IPS-NIHi7 (cell line): ENCODE measurements around the gene CAPN14.

ENCODE experiments used
- DNase-seq: peaks from one replicate; pipeline ENCODE4 v3.0.0; 2012; ENCODE audit warnings: mixed read lengths; ENCODE audit errors: extremely low spot score

Gene CAPN14

DNA sequence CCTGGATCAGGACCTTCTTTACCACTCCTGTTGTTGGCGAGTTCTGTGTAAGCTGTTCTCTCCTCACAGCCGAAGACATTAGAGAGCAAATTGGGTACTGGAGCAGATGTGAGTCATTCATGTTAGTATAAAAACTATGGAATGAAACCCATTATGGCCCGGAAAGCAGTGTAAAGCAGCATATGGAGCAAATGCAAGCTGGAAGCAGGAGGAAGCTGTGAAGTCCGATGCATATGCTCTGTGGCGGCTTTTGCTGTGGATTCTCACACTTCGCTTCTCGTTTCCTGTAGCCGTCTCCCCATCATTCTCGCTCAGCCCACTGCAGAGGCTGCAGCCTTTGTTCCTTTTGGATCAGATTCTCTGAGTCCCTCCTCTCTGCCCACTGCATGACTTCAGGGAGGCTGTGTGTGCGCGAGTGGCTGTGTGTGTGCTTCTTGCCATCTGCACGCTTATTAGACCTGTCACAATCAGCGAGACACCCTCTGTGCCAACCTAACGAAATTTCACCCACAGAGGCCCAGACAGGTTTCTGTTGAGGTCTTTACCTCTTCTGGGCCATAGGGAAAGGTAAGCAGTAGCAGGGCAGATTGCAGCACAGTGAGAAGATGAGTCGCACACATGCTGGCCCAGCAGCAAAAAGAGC, 75.8 kb downstream of the CAPN14 start:
- no peak for DNase-seq

DNA sequence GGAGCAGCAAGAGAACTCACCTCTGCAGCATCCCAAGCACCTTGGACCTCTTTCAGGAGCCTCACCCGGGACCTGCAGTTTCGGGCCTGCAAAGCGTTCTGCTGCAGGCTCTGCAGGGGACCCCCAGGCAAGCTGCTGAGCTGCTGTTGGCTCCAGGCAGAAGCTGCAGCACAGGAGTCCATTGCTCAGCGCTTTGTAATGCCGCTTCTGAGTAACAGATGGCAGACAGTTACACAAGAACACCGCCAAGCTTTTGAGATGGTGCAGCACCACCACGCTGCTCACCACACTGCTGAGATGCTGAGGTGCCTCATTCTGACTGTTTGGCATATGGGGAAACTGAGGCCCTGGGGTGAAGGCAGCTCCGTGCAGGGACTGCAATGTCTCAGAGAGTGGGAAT, 77.2 kb downstream of the CAPN14 start:
- no peak for DNase-seq

DNA sequence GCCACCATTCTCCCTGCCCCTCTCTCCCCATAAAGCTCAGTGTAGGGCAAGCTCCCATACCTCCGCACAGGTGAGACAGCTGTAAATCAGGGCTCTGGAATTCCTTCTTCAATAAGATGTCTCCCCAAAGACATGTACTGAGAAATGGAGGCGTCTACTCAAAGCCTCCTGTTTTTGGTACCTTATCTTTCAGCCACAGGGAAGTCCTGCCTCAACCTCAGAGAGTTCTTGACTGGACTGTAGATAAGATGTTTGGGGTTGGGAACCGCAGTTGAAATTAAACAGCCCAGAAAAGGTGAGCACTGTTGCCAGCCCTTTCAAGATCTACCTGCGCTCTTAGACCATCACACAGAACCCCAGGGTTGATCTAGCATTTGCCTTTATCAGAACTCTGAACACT, 77.6 kb downstream of the CAPN14 start:
- DNase-seq = no peak

DNA sequence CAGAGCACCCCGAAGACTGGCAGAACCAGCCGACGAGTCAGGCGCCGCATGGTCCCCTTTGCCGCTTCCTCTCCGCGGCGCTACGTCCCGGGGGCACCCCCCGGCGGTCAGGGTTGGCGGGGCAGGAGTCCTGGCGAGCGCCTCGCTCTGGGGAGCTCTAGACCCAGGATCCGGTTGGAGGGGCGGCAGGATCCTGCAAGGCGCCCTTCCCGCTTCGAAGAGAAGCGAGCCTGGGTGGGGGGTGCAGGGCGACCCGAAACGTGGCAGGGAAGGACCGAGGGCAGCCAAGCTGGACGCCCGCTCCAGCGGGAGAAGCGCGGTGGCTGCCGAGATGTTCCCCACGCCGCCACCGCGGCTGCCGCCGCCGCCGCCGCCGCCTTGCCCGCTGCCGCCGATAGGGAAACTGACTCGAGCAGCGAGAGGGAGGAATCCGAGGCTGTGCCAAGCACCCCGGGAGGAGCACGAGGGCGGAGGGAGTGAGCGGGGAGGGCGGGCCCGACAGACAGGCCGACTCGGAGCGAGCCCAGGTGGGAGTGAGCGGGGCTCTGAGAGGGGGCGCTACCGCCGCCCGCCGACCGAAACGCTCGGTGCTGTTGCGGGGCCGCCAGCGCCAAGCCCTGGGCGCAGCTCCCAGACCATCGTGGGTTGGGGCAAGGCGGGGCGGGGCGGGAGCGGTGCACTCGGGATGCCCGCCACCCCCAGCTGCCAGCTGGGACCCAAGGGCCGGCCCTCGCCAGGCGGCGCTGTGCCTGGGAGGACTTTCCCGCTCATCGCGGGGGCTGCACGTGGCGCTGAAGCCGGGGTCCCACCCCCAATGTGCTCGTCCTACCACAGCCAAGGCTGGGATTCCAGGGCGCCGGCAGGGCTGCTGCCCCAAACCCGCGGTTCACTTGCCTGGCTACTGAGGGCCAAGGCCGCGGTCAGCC, 79.0 kb downstream of the CAPN14 start, which contains the start of gene GALNT14:
Gene GALNT14 (minus strand): TSS at position 404 of the 926 bp plus-strand sequence. CDS start 354 bp downstream, at position 50.
- peak; percentile 80 for DNase-seq

DNA sequence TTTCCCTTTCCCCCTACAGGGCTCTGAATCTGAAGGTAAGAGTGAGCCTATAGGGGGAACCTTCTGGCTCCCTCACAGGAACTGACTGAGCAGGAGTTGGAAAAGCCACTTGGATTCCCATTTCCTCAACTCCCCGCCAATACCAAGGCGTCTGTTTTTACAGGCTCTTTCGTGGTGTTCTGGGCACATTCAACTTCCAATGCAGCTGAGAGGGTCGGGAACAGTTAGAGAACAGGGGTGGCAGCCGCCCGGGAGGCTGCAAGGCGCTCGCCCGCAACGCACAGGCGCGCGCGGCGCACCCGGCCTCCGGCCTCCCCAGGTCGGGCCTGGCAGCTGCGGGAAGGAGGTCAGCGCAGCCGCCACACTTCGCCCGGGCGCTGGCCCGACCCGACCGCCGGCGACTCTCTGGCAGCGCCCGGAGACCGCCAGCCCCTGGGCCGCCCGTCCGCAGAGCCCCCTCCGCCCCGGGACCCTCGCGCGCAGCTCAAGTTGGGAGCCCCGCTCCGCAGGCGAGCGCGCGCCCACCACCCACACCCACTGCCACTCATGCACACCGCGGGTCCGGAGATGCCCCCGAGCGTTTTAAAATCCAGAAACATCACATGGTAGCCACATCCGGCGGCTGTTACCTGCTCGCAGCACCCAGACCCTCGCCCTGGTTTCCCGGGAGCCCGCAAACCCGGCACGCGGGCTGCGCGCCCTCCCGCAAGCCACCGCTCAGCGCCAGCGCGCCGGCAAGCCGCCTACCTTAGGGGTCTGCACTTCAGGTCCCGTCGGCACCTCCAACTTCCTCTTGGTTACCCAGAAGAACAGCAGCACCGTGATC, 79.9 kb downstream of the CAPN14 start:
- peak; percentile 59 for DNase-seq

DNA sequence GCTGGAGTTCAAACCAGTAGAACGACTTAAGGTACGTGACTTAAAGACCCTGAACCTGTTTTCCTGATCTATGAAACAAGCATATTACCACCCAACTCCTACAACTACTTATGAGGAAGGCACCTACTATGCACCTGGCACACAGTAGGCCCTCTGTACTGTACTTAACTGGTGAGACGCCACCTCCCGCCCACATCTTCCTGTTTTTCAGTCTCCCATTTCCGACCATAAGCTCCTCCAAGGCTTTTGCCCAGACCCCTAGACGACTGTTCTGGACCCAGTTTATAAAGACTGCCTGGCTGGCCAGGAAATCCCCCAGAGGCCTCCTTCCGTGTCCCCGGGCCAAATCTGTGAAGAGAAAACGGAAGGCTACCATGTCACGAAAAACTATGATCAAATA, 80.6 kb downstream of the CAPN14 start:
- DNase-seq = no peak

DNA sequence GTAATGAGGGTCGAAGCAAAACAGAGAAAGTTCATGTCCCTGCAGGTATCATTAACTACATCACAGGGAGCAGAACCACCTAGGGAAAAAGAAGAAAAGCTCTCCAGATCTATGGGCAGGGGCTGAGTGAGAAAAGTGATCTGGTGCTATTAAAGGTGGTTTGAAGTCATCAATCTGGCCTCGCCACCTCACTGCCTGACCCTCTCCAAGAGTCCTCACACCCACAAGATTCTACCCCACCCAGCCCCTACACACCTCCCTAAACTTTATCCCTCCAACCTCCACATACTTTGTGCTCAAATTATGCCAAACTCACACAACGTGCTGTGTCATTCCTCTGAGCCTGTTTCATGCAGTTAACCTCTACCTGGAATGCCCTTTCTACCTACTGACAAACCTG, 81.3 kb downstream of the CAPN14 start:
- DNase-seq = no peak

DNA sequence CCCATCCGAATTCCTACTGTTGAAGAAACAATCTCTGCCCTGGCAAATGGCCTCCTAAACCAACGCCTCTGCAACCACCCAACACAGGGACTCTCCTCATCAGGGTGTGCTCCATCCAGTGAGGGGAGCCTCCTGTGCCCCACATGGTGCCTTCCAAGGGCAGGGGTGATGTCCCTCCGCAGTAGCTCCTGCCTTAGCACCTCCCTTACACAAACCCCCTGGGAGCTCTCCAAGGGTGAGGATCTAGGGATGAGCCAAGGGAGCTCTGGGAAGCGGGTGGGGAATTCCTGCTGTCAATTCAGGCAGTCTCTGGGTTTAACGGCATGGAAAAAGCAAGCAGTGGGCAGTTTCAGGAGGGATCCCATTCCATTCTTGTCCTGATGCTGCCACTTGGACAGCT, 82.8 kb downstream of the CAPN14 start:
- no peak for DNase-seq

DNA sequence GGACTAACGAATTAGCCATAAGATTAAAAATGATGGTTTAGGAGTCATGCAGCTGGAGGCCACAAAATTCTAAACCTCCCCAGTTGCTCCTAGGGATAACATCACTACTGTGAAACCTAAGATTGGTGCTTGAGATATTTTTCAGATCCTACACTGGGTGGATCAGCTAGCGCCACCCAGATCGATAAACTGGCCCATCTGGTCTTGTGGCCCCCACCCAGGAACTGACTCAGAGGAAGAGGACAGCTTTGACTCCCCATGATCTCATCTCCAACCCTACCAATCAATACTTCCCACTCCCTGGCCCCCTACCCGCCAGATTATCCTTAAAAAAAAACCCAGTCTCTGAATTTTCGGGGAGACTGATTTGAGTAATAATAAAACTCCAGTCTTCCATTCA, 84.5 kb downstream of the CAPN14 start:
- DNase-seq = no peak

DNA sequence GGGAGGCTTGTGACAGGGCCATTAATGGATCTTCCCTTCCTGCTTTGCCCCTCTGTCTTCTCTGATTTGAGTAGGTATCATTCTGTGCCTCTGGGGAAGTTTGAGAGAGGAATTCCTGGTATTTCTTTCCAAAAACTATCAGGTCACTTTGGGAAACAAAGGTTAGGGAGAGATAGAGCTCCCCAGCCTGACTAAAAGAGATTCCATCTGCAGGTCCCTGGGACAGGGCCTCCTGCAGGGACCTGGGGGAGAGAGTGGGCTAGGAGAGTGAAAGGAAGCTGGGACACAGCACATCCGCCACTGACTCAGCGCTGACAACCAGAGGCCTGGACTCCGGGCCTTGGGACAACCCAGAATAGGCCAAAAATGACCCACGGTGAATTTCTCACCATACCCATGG, 85.4 kb downstream of the CAPN14 start:
- DNase-seq = peak; percentile 42

DNA sequence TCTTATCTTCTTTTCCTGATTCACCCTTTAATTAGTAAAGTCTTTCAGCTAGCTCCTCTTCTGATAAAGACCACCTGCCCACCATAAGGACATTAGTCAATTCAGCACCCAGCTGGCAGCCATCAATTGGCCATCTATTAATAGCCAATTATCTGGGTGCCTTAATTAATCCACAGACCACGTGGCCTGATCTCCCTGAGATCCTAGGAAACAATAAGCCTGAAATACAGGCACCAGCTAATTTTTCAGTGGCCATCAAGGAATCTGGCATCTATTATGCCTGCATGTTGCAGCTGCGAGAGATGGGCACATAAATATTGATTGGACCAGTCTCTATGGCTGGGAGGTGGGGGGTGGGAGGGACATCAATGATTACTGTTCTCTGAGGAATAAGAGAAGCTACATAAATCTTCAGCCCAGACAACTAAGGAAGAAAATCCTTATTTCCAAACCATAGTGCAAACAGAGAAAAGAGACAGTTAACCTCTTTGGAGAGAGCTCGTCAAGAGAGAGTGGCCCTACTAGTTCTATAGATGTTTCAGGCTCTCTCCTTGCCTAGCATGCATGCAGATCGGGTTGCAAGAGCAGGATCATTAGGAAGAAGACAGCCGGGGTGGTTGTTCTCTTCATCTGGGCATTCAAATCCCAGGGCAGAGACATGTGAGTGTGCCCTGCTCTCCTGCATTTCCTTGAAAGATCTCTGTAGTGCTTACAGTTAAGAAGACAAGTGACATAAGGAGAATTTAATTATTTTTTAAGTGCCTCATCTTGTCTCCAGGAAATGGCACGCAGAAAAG, 87.7 kb downstream of the CAPN14 start:
- no peak for DNase-seq

DNA sequence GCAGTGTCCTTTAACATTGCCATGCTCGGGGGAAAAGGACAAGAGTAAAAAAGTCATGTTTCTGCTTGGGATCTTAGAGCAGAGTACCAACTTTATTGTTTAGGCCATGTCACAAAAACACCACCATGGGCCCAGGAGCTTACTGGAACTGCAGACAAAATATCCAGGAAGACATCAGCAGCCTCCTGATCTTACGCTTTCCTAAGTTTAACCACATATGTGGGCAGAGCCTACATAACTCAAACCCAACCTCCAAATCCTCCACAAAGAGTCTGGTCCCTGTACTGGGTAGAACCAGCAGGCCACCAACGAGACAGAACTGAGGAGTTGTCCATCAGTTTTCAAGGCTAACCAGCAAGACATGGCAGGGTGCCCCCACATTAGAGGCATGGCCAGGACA, 89.4 kb downstream of the CAPN14 start:
- DNase-seq = no peak

DNA sequence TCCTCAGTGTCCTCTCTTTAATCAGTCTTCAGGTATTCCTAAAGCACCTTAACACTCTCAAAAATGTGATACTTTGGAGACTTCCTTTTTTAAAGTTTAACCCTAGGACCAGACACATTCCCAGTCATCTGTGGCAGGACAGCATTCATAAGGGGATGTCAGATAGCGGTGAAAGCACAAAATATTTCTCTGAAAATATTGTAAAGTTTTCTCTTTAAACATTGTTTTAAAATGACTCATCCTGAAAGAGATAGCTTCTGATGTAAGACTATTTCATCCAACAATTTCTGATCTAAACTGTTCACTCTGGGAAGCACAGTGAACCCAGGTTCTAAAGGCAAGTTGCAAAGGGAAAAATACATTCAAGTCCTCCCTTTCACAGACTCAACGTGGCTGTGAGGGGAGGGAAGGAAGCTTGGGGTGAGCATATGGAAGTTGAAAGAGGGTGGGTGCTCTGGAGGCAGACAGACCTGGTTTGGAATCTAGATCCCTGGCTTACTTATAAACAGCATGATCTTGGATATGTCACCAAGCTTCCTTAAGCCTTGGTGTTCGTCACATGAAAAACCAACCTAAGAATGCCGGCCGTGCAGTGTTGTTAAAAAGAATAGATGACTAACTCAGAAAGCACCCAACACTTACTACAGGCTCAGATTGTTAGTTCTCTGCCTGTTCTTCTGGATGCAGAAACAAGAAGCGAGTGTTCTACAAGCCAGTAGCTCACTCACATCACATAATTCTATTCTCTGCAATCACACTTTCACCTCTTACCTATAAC, 91.2 kb downstream of the CAPN14 start:
- DNase-seq = no peak

DNA sequence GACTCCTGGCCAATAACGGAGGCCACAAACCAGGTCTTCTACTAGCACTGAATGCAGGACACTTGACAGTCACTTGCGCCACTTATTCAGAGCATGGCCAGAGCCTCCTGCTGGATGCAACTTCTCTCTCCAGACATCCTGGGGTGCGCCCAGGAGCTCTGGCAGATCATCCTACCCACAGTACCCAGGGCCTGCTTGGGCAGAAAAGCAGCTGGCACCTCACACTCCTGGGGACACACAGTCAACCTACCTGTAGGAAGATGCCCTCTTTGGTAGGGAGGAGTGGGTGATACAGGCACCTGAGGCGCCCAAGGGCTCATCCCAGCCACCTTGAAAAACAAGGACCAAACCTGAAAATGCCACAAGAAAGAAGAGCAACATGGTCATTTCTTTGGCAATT, 92.4 kb downstream of the CAPN14 start:
- no peak for DNase-seq
